CD4-positive, alpha-beta T cell treated with Interleukin-15 for 1 hour (primary cell): ENCODE results near the gene SURF2.

Source experiments
- DNase-seq: peaks from one replicate; pipeline ENCODE4 v3.0.0-alpha.2; 2020

Gene SURF2

GRCh38 chr9:133405508-133406438, 49.4 kb downstream of the SURF2 start:
- no peak for DNase-seq

- peak; percentile 80 for DNase-seq
Observed at GRCh38 chr9:133406480-133407307, 50.3 kb downstream of the SURF2 start.

GRCh38 chr9:133408042-133408441, 51.7 kb downstream of the SURF2 start:
- no peak for DNase-seq
